Liver (tissue), 9 donors: Measurements from ENCODE around the gene GPRC5A. TPM values are rescaled to one million over a fixed set of nuclear protein-coding genes. Genes with fewer than 3 reads are reported as not detected.

Source experiments
- DNase-seq: peaks from one replicate; pipeline ENCODE4 v3.0.0-alpha.2; 2017; ENCODE audit warnings: low spot score
- H3K27ac ChIP-seq, 2 donors: one replicate each; pipeline ENCODE4 v1.7.0; 2013; ENCODE audit warnings: inconsistent platforms in 2 of 2, low read length in 2 of 2, control low read depth in 1 of 2, low read depth in 1 of 2, mild to moderate bottlenecking in 1 of 2
- H3K27me3 ChIP-seq, 4 donors: one replicate each; pipeline versions ENCODE4 v1.6.1 to v1.7.0; 2013; ENCODE audit warnings: low read length in 3 of 4, inconsistent platforms in 1 of 4, mild to moderate bottlenecking in 1 of 4, moderate library complexity in 1 of 4; ENCODE audit not compliant: control insufficient read depth in 4 of 4, insufficient read depth in 4 of 4
- H3K36me3 ChIP-seq, 4 donors: one replicate each; pipeline versions ENCODE4 v1.6.1 to v1.7.0; 2013; ENCODE audit warnings: low read length in 3 of 4, mild to moderate bottlenecking in 3 of 4, low read depth in 1 of 4, moderate library complexity in 1 of 4; ENCODE audit not compliant: control insufficient read depth in 4 of 4, insufficient read depth in 3 of 4
- H3K4me1 ChIP-seq, 4 donors: one replicate each; pipeline versions ENCODE4 v1.6.1 to v1.7.0; 2013; ENCODE audit warnings: low read length in 3 of 4, mild to moderate bottlenecking in 3 of 4, moderate library complexity in 1 of 4; ENCODE audit not compliant: control insufficient read depth in 4 of 4, insufficient read depth in 4 of 4
- H3K4me3 ChIP-seq, 3 donors: one replicate each; pipeline versions ENCODE4 v1.6.1 to v1.7.0; 2013; ENCODE audit warnings: low read length in 3 of 3, control low read depth in 1 of 3, low read depth in 1 of 3, mild to moderate bottlenecking in 1 of 3
- H3K9ac ChIP-seq, 2 donors: one replicate each; pipeline ENCODE4 v1.7.0; 2013; ENCODE audit warnings: low read length in 2 of 2, mild to moderate bottlenecking in 2 of 2, moderate library complexity in 2 of 2, control low read depth in 1 of 2, low read depth in 1 of 2
- H3K9me3 ChIP-seq, 4 donors: one replicate each; pipeline versions ENCODE4 v1.6.1 to v1.7.0; 2013; ENCODE audit warnings: low read length in 3 of 4; ENCODE audit not compliant: control insufficient read depth in 4 of 4
- CTCF ChIP-seq: fragments of 150-350 bp; IDR thresholded peaks from 2 replicates; pipeline ENCODE4 v1.5.1; 2017; ENCODE audit warnings: improper control_type of control experiment, low read depth, low read length; ENCODE audit not compliant: missing input control
- EGR1 ChIP-seq, 2 donors: IDR thresholded peaks; 2 replicates each; pipeline ENCODE4 v1.6.1; 2016 to 2018; ENCODE audit warnings: antibody characterized with exemption in 2 of 2, low read depth in 2 of 2
- FOXA2 ChIP-seq: IDR thresholded peaks from 2 replicates; pipeline ENCODE4 v1.6.1; 2016; ENCODE audit warnings: antibody characterized with exemption
- NR2F2 ChIP-seq: IDR thresholded peaks from 2 replicates; pipeline ENCODE4 v1.6.1; 2016; ENCODE audit warnings: antibody characterized with exemption
- REST ChIP-seq: IDR thresholded peaks from 2 replicates; pipeline ENCODE4 v1.6.1; 2016; ENCODE audit warnings: antibody characterized with exemption, mild to moderate bottlenecking
- WGBS: extraction: QIAGEN DNeasy Blood & Tissue Kit; methylation state at CpG from one replicate; pipeline ENCODE4 v1.1.7; 2013; 5-methylcytosine and 5-hydroxymethylcytosine counted together
- polyA plus RNA-seq, 2 donors: library from polyadenylated mRNA; stranded (reverse) in 1 of 2; unstranded in 1 of 2; fragments of 200-250 nt in 1 of 2; fragments of >200 nt in 1 of 2; fragmentation: Nextera tagmentation in 1 of 2; extraction: Ambion mirVana in 1 of 2; gene quantifications; one replicate each; pipeline versions ENCODE4 v1.2.1 to v1.2.3, GENCODE V29; 2013 to 2015
- total RNA-seq, 2 donors: library from RNA; depleted of rRNA; stranded (reverse); fragments of >200 nt; gene quantifications; one replicate each; pipeline ENCODE4 v1.2.3, GENCODE V29; 2014
- donor health status: healthy.
- donor health status: healthy.
- donor health status: healthy.
- donor health status: healthy.
- donor health status: healthy.

Gene GPRC5A
- total and polyA plus RNA-seq, 4 donors = 0.09 to 0.17 (median 0.16) TPM; not detected in 1

DNA sequence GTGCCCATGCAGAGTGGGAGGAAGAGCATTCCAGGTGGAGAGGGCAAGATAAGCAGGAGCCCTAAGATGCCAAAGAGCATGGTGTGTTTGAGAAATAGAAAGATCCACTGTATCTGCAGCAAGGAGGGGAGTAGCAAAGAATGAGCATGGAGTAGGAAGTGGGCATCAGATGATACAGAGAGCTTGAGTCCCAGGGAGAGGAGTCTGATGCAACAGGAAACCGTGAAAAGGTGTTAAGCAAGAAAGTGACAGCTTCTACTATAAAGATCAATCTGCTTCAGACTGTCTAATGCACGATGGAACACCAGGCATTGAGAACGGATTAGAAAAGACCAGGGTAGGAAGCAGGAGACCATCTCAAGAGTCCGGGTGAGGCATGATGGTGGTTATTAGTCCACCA lies 72.9 kb downstream of the GPRC5A start (continued):
- TF ChIP-seq REST (no peak), EGR1 (IDR thresholded peaks at IDR 0.05; ENCODE audit: low read depth in 2 of 2) (no peak), NR2F2 (no peak), FOXA2 (no peak)

DNA sequence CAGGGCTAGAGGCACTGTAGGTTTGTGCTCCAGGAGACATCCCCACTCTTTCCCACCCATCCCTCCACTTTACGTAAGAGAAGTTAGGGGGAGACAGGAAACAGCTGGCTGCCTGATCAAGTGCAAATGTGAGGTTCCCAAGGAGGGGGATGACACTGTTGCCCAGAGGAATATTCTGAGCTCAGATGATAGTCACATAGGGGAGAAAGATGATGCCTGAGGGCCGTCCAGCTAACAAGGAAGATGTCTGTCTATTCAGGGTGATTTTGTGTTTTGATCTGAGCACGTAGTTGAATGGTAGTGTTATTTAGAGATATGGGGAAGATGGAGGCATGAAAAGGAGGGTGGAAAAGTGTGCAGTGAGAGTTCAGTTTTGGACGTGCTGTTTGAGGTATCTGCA lies 74.5 kb downstream of the GPRC5A start:
- Histone ChIP-seq H3K9ac (no peak overlapping the region), H3K4me3 (no peak overlapping the region), H3K4me1 (no peaks in the 10 kb centered on the region), H3K36me3 (peaks cover 0 to 17% (median 11%) of the 10 kb centered on the region in 4 donors), H3K9me3 (no peaks in the 10 kb centered on the region), H3K27me3 (no peaks in the 10 kb centered on the region), H3K27ac (no peak overlapping the region)
- 90% methylated on average over 4 of the region's 4 CpGs for WGBS
- DNase-seq = no peak
- TF ChIP-seq NR2F2 (no peak), CTCF (no peak)

Other genes with a start within 250 kb of the GPRC5A start
- under 1 TPM in 1 of 2 donors, not detected in 1; 0.89 TPM for gene GPR19, start 195.4 kb upstream of the GPRC5A start, total RNA-seq
- gene GPR19, start 195.4 kb upstream of the GPRC5A start, polyA plus RNA-seq = under 1 TPM in 1 of 2 donors, not detected in 1; 0.08 TPM
- gene CDKN1B, start 174.2 kb upstream of the GPRC5A start, total RNA-seq = 10 to 100 TPM; 24.7 to 67.5 TPM
- gene CDKN1B, start 174.2 kb upstream of the GPRC5A start, polyA plus RNA-seq = 10 to 100 TPM in 1 of 2 donors, 1 to 10 TPM in 1; 7.8 to 20.3 TPM
- gene APOLD1, start 105.9 kb upstream of the GPRC5A start, total RNA-seq = 1 to 10 TPM; 2.9 to 5.1 TPM
- gene APOLD1, start 105.9 kb upstream of the GPRC5A start, polyA plus RNA-seq = 1 to 10 TPM; 1.4 to 2.2 TPM
- 10 to 100 TPM; 24.5 to 37.2 TPM for gene DDX47, start 78.2 kb upstream of the GPRC5A start, total RNA-seq
- 10 to 100 TPM; 20.2 to 27.4 TPM for gene DDX47, start 78.2 kb upstream of the GPRC5A start, polyA plus RNA-seq
- gene GPRC5D, start 60.6 kb downstream of the GPRC5A start, total RNA-seq = under 1 TPM in 1 of 2 donors, not detected in 1; 0.17 TPM
- gene GPRC5D, start 60.6 kb downstream of the GPRC5A start, polyA plus RNA-seq = under 1 TPM in 1 of 2 donors, not detected in 1; 0.13 TPM
- 10 to 100 TPM; 27.7 to 33.6 TPM for gene HEBP1, start 108.7 kb downstream of the GPRC5A start, total RNA-seq
- 10 to 100 TPM; 66.9 to 70.0 TPM for gene HEBP1, start 108.7 kb downstream of the GPRC5A start, polyA plus RNA-seq
- 1 to 10 TPM; 4.4 to 8.0 TPM for gene FAM234B, start 152.8 kb downstream of the GPRC5A start, total RNA-seq
- gene FAM234B, start 152.8 kb downstream of the GPRC5A start, polyA plus RNA-seq = 1 to 10 TPM; 1.7 to 2.0 TPM
- gene GSG1, start 212.1 kb downstream of the GPRC5A start, total RNA-seq = not detected
- gene GSG1, start 212.1 kb downstream of the GPRC5A start, polyA plus RNA-seq = not detected